ENCODE measurements around the gene ACAP3. TPM values are rescaled to one million over a fixed set of nuclear protein-coding genes. Genes with fewer than 3 reads are reported as not detected.

Gene ACAP3, protein sequence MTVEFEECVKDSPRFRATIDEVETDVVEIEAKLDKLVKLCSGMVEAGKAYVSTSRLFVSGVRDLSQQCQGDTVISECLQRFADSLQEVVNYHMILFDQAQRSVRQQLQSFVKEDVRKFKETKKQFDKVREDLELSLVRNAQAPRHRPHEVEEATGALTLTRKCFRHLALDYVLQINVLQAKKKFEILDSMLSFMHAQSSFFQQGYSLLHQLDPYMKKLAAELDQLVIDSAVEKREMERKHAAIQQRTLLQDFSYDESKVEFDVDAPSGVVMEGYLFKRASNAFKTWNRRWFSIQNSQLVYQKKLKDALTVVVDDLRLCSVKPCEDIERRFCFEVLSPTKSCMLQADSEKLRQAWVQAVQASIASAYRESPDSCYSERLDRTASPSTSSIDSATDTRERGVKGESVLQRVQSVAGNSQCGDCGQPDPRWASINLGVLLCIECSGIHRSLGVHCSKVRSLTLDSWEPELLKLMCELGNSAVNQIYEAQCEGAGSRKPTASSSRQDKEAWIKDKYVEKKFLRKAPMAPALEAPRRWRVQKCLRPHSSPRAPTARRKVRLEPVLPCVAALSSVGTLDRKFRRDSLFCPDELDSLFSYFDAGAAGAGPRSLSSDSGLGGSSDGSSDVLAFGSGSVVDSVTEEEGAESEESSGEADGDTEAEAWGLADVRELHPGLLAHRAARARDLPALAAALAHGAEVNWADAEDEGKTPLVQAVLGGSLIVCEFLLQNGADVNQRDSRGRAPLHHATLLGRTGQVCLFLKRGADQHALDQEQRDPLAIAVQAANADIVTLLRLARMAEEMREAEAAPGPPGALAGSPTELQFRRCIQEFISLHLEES
- 10.0 and 14.7 TPM in 2 replicates for total RNA-seq

DNA sequence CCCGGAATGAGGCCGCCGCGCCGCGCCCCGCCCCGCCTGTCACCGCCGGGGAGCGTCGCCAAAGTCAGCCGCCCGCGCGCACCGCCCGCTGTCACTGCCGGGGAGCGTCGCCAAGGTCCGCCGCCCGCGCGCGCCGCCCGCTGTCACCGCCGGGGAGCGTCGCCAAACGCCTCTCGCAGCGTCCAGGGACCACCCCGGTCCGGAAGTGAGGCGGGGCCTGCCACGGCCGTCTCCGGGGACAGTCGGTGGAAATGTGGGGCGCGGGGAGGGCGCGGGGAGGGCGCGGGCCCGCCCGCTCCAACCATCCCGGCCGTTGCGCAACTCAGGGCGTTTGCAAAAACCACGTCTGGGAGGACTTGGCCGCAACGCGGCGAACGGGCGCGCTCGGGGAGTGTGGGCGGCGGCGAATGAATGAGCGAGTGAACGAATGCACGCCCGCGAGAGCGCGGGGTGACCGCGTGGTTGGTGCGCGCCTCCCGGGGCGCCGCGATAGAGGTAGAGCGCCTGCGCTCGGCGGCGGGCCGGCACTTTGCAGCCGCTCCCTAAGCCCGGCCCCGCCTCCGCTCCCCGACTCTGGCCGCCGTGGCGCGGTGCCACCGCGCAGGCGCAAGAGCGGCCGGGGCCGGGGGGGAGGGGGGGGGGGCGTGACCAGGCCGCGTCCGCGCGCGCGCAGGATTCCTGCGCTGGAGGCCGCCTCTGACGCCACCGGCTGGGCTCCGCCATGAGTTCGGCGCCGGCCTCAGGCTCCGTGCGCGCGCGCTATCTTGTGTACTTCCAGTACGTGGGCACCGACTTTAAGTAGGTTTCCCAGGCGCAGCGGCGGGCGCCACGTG lies at the start of gene ACAP3, which contains the start of gene PUSL1:
Gene ACAP3, minus strand, starts transcription at position 8 of the 833 bp plus-strand sequence. CDS start 115 bp downstream, outside the sequence.
Gene PUSL1, plus strand, starts transcription at position 675 of the 833 bp plus-strand sequence. Its CDS starts 47 bp downstream, at position 722.
- DNase-seq (ENCODE audit: low read depth in 2 of 2) = peak; percentile 91 to 93

- DNase-seq (ENCODE audit: low read depth in 2 of 2) = no peak
These were observed 49.2 kb upstream of the ACAP3 start for GRCh38 chr1:1356796-1357401.

- no peak for DNase-seq (ENCODE audit: low read depth in 2 of 2)
These were observed 48.6 kb upstream of the ACAP3 start for GRCh38 chr1:1356166-1356795.

GRCh38 chr1:1355416-1355815 lies 47.7 kb upstream of the ACAP3 start:
- peak; percentile 29 to 55 for DNase-seq (ENCODE audit: low read depth in 2 of 2)

DNA sequence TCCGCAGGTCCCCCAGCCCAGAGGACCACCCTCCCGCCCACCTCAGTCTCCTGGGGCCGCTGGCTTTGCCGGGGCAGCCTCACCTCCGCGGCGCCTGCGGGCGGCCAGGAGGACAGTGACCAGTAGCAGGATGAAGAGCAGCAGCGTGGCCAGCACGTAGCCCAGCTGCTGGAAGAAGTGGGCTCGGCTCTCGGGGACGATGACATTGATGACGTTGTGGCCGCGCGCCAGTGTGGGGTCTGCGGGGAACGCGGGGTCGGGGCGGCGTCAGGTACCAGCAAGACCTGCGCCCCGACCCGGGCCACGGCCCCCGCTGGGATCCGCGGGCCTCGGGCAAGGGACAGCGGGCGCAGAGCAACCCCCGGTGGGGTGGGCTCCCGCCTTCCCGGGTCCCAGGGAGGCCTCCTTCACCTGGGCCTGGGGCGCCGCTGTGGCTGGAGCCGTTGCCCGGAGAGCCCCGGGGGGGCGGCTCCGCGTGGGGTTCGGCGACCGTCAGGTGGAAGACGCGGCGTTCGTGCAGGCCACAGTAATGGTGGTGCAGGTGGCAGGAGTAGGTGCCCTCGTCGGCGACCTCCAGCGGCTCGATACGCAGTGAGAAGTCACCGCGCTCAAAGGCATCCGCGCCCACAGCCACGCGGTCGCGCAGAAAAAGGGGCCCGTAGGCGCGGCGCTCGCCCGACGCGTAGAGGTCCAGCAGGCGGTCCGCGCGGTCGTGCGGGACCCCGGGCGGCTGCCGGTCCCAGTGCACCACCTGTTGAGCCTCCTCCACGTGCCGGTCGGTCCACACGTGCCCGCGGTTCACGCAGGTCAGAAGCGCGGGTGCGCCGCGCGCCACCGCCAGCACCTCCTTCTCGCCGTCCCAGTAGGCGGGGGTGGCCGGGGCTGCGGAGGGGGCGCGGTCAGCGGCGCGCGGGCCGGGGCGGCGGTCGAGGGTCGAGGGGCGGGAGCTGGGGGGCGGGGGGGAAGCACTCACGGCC lies 46.8 kb upstream of the ACAP3 start:
- no peak for DNase-seq (ENCODE audit: low read depth in 2 of 2)

DNA sequence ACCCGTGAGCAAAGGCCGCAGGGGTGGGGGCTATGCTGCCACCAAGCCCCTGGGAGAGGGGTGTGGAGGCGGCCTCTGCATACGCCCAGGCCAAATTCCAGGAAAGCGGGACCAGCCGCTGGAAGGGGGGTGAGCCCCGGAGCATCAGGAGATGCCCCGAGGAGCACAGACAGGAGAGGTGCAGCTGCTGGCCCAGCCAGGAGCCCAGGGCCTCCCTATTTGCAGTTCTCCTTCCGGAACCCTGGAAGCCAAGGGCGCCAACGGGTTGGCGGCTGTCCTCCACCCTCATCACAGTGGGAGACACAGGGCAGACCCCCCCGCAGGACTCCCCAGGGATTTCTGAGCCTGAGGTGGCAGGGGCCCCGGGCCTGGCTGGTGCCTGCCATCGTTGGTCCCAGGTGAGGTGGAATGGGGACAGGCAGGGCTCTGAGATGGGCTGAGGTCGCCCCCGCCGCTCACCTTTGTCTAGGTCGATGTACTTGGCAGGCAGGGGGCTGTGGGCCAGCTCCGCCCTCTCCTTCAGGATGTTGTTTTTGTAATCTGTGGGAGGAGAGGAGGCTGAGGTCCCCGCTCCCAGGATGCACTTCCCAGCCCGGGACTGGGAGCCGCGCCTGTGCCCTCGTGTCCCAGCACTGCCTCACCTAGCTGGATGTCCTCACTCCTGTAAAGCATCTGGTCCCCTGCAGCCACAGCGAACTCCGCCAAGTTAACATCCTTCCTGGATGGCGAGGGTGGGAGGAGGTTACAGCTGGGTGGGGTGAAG lies 45.8 kb upstream of the ACAP3 start:
- DNase-seq (ENCODE audit: low read depth in 2 of 2) = no peak

DNA sequence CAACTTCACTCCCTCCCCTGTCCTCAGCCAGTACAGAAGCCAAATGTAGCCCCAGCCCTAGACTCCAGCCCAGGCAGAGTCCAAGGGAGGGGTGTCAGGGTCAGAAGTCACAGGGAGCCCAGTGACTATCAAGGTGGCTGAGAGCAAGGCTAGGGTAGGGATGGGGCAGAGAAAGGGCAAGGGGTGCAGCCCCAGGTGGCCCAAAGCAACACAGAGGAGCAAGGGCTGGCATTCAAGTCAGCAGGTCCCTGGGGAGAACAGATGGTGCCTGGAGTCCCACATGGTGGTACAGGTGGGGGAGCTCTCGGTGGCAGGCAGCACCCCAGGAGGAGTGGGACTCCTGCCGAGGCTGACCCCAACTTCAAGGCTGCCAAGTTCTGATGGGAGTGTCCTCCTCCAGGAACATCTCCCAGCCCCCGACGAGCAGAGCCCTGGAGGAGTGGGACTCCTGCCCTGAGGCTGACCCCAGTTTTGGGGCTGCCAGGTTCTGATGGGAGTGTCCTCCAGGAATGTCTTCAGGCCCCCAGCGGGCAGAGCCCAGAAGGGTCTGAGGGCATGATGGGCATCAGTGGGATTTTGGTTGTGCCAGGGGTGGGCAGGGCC lies 45.2 kb upstream of the ACAP3 start:
- no peak for DNase-seq (ENCODE audit: low read depth in 2 of 2)

- DNase-seq (ENCODE audit: low read depth in 2 of 2) = no peak
These were observed 44.0 kb upstream of the ACAP3 start for GRCh38 chr1:1351511-1352427.

GRCh38 chr1:1349256-1350012 lies 41.7 kb upstream of the ACAP3 start, which contains the start of gene DVL1:
TSS of gene DVL1 (minus strand) at chr1:1349418. CDS start at chr1:1349065, 353 bp downstream.
- peak; percentile 58 to 76 for DNase-seq (ENCODE audit: low read depth in 2 of 2)

- peak; percentile 44 to 64 for DNase-seq (ENCODE audit: low read depth in 2 of 2)
These were observed 40.9 kb upstream of the ACAP3 start for GRCh38 chr1:1348420-1349255.

- DNase-seq (ENCODE audit: low read depth in 2 of 2) = peak in 1 of 2 donors; percentile 28
These were observed 40.1 kb upstream of the ACAP3 start for GRCh38 chr1:1347663-1348419.

- DNase-seq (ENCODE audit: low read depth in 2 of 2) = no peak
These were observed 39.4 kb upstream of the ACAP3 start for GRCh38 chr1:1347026-1347595.

DNA sequence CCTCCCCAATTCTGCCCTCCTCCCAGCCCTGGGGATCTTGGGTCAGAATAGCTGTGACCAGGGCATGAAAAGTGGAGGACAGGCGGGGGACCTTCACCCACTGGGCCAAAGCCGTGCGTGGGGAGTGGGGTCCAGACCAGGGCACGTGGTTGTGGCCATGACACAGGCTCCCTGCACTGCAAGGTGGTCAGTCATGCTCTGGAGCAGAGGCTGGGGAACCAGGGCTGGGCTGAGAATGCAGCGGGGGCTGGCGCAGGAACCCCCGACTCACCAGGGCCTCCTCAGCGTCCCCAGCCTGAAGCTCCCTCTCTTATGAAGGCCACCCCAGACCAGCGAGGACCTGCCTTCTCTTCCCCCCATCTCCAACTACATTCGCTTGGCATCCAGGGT lies 38.8 kb upstream of the ACAP3 start:
- DNase-seq (ENCODE audit: low read depth in 2 of 2) = no peak

- DNase-seq (ENCODE audit: low read depth in 2 of 2) = no peak
These were observed 38.2 kb upstream of the ACAP3 start for GRCh38 chr1:1345860-1346500.

All from lung microvascular endothelial cell (primary cell).